ENCODE measurements around the gene PGAP1.

DNA sequence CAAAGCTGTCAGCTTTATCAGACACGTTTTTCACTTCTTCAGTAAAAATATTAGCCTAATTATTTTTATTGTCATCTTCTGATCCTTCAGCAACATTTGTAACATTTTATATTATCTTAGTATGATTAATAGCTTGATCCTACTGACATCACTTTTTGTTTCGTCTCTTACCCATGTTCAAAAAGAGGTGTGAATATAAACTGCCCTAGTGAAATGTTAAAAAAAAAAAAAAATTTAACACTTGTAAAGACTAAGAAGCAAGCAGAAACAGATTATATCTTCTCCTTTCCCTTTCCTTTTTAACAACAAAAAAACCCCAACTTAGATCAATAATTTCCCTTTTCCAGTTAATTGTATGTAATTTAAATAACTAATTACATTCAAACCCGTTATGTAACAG lies 81.1 kb downstream of the PGAP1 start:
- TF ChIP-seq, protein P1, sequence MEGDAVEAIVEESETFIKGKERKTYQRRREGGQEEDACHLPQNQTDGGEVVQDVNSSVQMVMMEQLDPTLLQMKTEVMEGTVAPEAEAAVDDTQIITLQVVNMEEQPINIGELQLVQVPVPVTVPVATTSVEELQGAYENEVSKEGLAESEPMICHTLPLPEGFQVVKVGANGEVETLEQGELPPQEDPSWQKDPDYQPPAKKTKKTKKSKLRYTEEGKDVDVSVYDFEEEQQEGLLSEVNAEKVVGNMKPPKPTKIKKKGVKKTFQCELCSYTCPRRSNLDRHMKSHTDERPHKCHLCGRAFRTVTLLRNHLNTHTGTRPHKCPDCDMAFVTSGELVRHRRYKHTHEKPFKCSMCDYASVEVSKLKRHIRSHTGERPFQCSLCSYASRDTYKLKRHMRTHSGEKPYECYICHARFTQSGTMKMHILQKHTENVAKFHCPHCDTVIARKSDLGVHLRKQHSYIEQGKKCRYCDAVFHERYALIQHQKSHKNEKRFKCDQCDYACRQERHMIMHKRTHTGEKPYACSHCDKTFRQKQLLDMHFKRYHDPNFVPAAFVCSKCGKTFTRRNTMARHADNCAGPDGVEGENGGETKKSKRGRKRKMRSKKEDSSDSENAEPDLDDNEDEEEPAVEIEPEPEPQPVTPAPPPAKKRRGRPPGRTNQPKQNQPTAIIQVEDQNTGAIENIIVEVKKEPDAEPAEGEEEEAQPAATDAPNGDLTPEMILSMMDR (IDR thresholded peaks at IDR 0.05; ENCODE audit: insufficient read depth, low read length, poor library complexity, severe bottlenecking), result no peak
- TF ChIP-seq EZH2phosphoT487 (conservative IDR thresholded peaks at IDR 0.05; ENCODE audit: low read length), result no peak
